HEK293 (cell line): ENCODE data around the gene PROX1.

ENCODE experiments used
- CTCF ChIP-seq: fragments of 450-650 bp; formaldehyde crosslinking; IDR thresholded peaks from 2 replicates; pipeline ENCODE4 v1.5.1; 2016; ENCODE audit warnings: missing biosample characterization, missing genetic modification characterization
- SP3 ChIP-seq: fragments of 450-650 bp; formaldehyde crosslinking; IDR thresholded peaks from 2 replicates; pipeline ENCODE4 v1.5.1; 2016; ENCODE audit warnings: missing biosample characterization, missing genetic modification characterization
- TCF7L2 ChIP-seq: IDR thresholded peaks from 2 replicates; pipeline ENCODE4 v1.6.1; 2011; ENCODE audit warnings: low read depth, mild to moderate bottlenecking, inconsistent platforms, low read length, moderate library complexity, borderline replicate concordance
- WT1 ChIP-seq: fragments of 450-650 bp; formaldehyde crosslinking; IDR thresholded peaks from 2 replicates; pipeline ENCODE4 v1.5.1; 2016; ENCODE audit warnings: missing biosample characterization, missing genetic modification characterization
- ZBTB20 ChIP-seq: fragments of 450-650 bp; formaldehyde crosslinking; IDR thresholded peaks from 2 replicates; pipeline ENCODE4 v1.5.1; 2016; ENCODE audit warnings: missing biosample characterization, missing genetic modification characterization
- ZNF311 ChIP-seq: fragments of 450-650 bp; formaldehyde crosslinking; IDR thresholded peaks from 2 replicates; pipeline ENCODE4 v1.5.1; 2017; ENCODE audit warnings: missing biosample characterization, missing genetic modification characterization, borderline replicate concordance
- ZSCAN16 ChIP-seq: fragments of 450-650 bp; formaldehyde crosslinking; IDR thresholded peaks from 2 replicates; pipeline ENCODE4 v1.5.1; 2016; ENCODE audit warnings: missing biosample characterization, missing genetic modification characterization

- TF ChIP-seq ZSCAN16 (tag by site-specific recombination) (no peak), SP3 (tag by site-specific recombination) (no peak), TCF7L2 (no peak), CTCF (tag by site-specific recombination) (no peak), ZBTB20 (no peak), ZNF311 (tag by site-specific recombination) (no peak), WT1 (tag by site-specific recombination) (no peak)
Observed at GRCh38 chr1:214009423-214010196, 21.8 kb downstream of the PROX1 start.
